SH-SY5Y (cell line): Measurements from ENCODE around the gene HMGN4.

ENCODE experiments used
- GATA2 ChIP-seq: IDR thresholded peaks from 2 replicates; pipeline ENCODE4 v1.6.1; 2011; ENCODE audit warnings: mild to moderate bottlenecking, low read depth, low read length
- GATA3 ChIP-seq: IDR thresholded peaks from 2 replicates; pipeline ENCODE4 v1.6.1; 2011; ENCODE audit warnings: low read depth, mild to moderate bottlenecking, low read length, moderate library complexity

DNA sequence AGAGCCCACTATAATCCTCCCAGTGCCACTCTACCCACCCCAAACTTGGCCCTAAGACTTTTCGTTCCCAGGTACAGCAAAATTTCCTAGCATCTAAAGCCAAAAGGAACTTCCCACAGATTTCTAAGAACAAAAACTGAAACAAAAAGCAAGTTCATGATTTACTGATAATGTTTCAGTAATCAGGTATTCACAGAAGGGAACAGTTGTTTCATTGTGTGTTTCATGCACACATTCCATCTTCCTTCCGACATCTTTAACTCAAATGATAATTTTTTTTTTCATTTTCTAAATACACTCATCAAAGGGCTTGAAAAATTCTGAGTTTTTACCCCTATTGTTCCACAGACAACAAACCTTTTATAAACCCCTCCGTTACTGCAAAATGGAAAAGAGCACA lies 44.0 kb upstream of the HMGN4 start:
- TF ChIP-seq GATA2 (no peak), GATA3 (no peak)
